Mucosa of rectum (tissue), 2 donors: ENCODE results near the gene ENKUR.
"Not testable (repeated sequence)": the region's sequence is repeated elsewhere in the genome, so short reads cannot be mapped to it uniquely, and the experiment has no call there.

Source experiments
- H3K27ac ChIP-seq, 2 donors: one replicate each; pipeline ENCODE4 v1.7.0; 2013; ENCODE audit warnings: inconsistent platforms in 2 of 2, low read depth in 2 of 2, low read length in 2 of 2
- H3K27me3 ChIP-seq, 2 donors: one replicate each; pipeline ENCODE4 v1.7.0; 2013; ENCODE audit warnings: low read length in 2 of 2; ENCODE audit not compliant: control insufficient read depth in 2 of 2, insufficient read depth in 2 of 2
- H3K36me3 ChIP-seq, 2 donors: one replicate each; pipeline ENCODE4 v1.7.0; 2013; ENCODE audit warnings: low read length in 2 of 2; ENCODE audit not compliant: control insufficient read depth in 2 of 2, insufficient read depth in 2 of 2
- H3K4me1 ChIP-seq, 2 donors: one replicate each; pipeline ENCODE4 v1.7.0; 2013; ENCODE audit warnings: low read length in 2 of 2, mild to moderate bottlenecking in 1 of 2; ENCODE audit not compliant: control insufficient read depth in 2 of 2, insufficient read depth in 2 of 2
- H3K4me3 ChIP-seq, 2 donors: one replicate each; pipeline ENCODE4 v1.7.0; 2013; ENCODE audit warnings: low read length in 2 of 2
- H3K9ac ChIP-seq, 2 donors: one replicate each; pipeline ENCODE4 v1.7.0; 2013; ENCODE audit warnings: low read length in 2 of 2, low read depth in 1 of 2, mild to moderate bottlenecking in 1 of 2
- H3K9me3 ChIP-seq, 2 donors: one replicate each; pipeline ENCODE4 v1.7.0; 2013; ENCODE audit warnings: low read length in 2 of 2; ENCODE audit not compliant: control insufficient read depth in 2 of 2
- donor health status: healthy.
- donor health status: Normal muscosa, but diverticular disease.

The ENKUR gene

DNA sequence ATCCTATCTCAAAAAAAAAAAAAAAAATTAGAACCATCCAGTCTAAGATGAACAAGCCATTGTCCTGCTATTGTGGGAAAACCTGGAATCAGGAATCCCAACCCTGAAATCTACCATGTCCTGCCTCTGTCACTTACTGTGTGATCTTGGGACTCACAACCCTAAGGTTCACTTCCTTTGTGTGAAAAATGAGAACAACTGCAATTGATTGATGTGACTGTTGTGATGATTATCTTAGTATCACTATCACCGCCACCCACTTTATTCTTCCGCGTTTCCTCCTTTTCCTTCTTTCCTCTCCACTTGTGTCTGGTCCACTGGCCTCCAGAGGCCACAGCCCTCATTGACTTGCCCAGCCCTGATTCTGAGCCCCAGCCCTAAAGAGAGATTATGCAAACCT, 50.9 kb downstream of the ENKUR start:
- Histone ChIP-seq H3K4me1 (peaks cover 0 to 6% of the 10 kb centered on the region in 2 donors), H3K36me3 (no peaks in the 10 kb centered on the region), H3K27ac (no peak overlapping the region), H3K9ac (no peak overlapping the region), H3K27me3 (no peaks in the 10 kb centered on the region), H3K9me3 (no peaks in the 10 kb centered on the region), H3K4me3 (no peak overlapping the region)

DNA sequence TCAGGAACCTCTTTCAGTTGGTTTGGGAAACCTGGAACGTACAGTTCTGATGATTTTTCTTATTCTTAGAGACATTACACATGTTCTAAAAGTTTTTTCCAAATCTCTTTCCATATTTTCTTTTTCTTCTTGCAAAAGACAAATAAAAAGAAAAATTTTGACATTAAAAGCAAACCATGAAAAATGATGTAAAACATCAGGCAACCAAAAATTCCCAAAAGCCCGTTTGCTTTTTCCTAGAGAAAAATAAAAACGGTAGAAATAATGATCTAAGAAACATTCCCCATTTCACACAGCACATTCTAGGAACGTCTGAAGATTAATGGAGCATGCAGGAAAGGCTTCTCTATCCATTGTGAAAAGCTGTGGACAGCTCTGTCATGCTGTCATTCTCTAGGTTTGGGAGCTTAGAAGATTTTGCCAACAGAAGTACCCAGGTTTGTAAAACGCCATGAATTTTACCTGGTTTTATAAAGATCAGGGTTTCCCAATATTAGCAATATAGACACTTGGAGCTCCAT, 52.4 kb downstream of the ENKUR start:
- Histone ChIP-seq H3K27ac (no peak overlapping the region), H3K36me3 (no peaks in the 10 kb centered on the region), H3K9me3 (no peaks in the 10 kb centered on the region), H3K4me1 (peaks cover 0 to 6% of the 10 kb centered on the region in 2 donors), H3K9ac (no peak overlapping the region), H3K27me3 (no peaks in the 10 kb centered on the region), H3K4me3 (no peak overlapping the region)

DNA sequence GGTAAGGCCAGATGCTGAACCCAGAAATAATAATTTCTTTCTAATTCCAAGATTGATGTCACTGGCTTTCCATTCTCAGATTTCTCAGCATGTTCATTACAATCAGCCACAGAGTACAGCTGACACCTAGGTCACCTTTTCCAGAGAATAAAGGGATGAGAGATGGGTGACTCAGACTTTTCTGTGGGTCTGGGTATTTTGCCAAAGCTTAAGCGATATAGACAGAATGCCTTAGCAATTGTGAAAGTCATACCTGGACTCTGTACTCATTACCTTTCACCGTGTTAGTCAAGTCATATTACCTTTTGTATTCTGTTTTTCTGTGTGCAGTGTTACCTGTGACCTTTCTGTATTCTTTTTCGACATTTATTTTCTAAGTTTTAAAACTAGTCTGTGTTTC, 53.0 kb downstream of the ENKUR start:
- H3K9me3 ChIP-seq: no peaks in the 10 kb centered on the region
- peaks cover 0 to 6% of the 10 kb centered on the region in 2 donors for H3K4me1 ChIP-seq
- H3K27me3 ChIP-seq: no peaks in the 10 kb centered on the region
- peak overlapping the region; percentile 8 to 45 for H3K27ac ChIP-seq
- H3K9ac ChIP-seq: no peak overlapping the region
- no peaks in the 10 kb centered on the region for H3K36me3 ChIP-seq
- no peak overlapping the region for H3K4me3 ChIP-seq

DNA sequence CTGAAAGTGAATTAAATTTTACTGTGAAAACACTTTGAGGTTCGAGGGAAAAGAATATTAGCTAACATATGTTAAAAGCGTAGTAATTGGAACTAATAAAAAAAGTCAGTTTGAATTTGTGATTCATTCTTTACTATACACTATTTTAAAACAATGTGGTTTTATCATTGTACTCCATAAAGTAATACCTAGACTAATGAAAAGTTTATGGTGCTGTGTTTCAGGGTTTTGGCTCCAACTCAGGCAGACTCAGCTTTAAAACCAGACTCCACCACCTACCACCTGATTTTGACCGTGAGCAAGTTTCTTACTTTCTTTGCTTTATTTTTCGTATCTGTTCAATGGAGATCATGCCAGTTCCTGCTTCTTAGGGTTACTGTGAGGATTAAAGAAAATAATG, 54.4 kb downstream of the ENKUR start:
- H3K4me3 ChIP-seq: no peak overlapping the region
- no peaks in the 10 kb centered on the region for H3K36me3 ChIP-seq
- no peak overlapping the region for H3K27ac ChIP-seq
- no peak overlapping the region for H3K9ac ChIP-seq
- peaks cover 2 to 6% of the 10 kb centered on the region in 2 donors for H3K4me1 ChIP-seq
- no peaks in the 10 kb centered on the region for H3K9me3 ChIP-seq
- H3K27me3 ChIP-seq: no peaks in the 10 kb centered on the region

DNA sequence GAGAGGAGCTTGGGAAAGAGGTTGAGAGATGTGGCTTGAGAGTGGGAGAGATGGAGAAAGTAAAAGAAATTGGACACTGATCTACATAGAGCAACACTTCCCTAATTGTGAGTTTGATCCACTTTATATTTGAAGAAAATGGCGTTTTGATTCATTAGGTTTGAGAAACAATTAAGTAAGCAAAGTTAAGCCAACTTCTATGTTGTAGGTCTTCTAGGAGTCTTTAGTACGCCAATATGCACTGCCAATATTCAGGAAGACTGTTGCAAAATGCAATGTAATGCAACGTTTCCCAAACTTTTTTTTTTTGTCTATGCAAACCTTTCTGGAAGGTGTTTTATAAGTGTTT, 56.6 kb downstream of the ENKUR start:
- H3K4me3 ChIP-seq: no peak overlapping the region
- H3K27me3 ChIP-seq: no peaks in the 10 kb centered on the region
- H3K9me3 ChIP-seq: no peaks in the 10 kb centered on the region
- H3K4me1 ChIP-seq: peaks cover 2 to 6% of the 10 kb centered on the region in 2 donors
- H3K27ac ChIP-seq: peak overlapping the region; percentile 20 to 38
- H3K9ac ChIP-seq: no peak overlapping the region
- H3K36me3 ChIP-seq: no peaks in the 10 kb centered on the region

DNA sequence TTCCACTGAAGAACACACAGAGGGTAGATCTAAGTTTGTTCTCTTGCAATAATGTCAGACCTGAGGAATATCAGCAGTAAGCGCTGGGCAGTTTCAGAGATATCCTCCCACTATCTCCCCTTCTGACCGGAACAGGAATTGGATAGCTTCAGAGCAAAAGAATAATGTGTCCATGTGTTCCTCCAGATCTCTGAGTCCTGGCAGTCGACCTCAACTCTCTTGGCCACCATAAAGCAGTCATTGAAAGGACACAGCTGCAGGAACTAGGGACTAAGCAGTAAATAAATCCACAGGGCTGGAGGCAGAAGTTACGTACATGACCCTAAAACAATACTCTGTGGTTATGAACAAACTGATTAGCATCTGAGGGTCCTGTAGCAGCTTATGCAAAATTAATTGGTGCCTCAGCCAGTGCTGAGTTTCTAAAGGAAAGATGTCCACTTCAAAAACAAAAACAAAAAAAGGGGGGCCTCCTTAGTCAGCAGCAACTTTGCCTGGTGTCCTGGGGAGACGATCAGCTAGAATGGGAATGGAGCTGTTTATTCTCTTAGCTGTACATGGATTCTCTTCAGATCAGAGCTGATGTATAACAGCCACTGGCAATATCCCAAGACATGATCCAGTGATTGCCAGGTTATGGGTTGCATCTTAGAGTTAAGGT, 57.1 kb downstream of the ENKUR start:
- Histone ChIP-seq H3K27ac (peak overlapping the region; percentile 50 to 54), H3K9ac (no peak overlapping the region), H3K36me3 (no peaks in the 10 kb centered on the region), H3K4me3 (no peak overlapping the region), H3K27me3 (no peaks in the 10 kb centered on the region), H3K4me1 (peaks cover 2 to 6% of the 10 kb centered on the region in 2 donors), H3K9me3 (no peaks in the 10 kb centered on the region)

- no peaks in the 10 kb centered on the region for H3K36me3 ChIP-seq
- no peaks in the 10 kb centered on the region for H3K9me3 ChIP-seq
- no peak overlapping the region for H3K9ac ChIP-seq
- no peak overlapping the region for H3K4me3 ChIP-seq
- peaks cover 7 to 9% of the 10 kb centered on the region in 2 donors for H3K4me1 ChIP-seq
- no peaks in the 10 kb centered on the region for H3K27me3 ChIP-seq
- H3K27ac ChIP-seq: peak overlapping the region; percentile 50 to 54
These were observed 57.8 kb downstream of the ENKUR start for GRCh38 chr10:24958091-24958720.

DNA sequence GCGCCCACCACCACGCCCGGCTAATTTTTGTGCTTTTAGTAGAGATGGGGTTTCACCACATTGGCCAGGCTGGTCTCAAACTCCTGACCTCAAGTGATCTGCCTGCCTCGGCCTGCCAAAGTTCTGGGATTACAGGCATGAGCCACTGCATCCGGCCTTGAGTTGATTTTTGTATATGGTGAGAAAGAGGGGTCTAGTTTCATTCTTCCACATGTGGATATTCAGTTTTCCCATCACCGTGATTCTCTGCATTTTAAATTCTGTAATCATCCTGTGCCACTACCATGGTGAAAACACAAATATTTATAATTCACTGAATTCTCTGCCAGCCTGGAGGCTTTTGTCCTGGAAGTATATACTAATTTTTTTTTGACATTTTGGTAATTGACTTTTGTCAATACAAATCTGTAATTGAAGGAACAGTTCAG, 58.3 kb downstream of the ENKUR start:
- H3K27me3 ChIP-seq, H3K9ac ChIP-seq, H3K9me3 ChIP-seq, H3K36me3 ChIP-seq, H3K4me3 ChIP-seq: not testable (repeated sequence)
- peaks cover 7 to 10% of the 10 kb centered on the region in 2 donors for H3K4me1 ChIP-seq
- peak overlapping the region in 1 of 2 donors; percentile 30 for H3K27ac ChIP-seq

GRCh38 chr10:24953675-24954074, 62.3 kb downstream of the ENKUR start:
- peaks cover 11 to 13% of the 10 kb centered on the region in 2 donors for H3K4me1 ChIP-seq
- no peaks in the 10 kb centered on the region for H3K36me3 ChIP-seq
- H3K27ac ChIP-seq: no peak overlapping the region
- H3K27me3 ChIP-seq: no peaks in the 10 kb centered on the region
- no peaks in the 10 kb centered on the region for H3K9me3 ChIP-seq
- H3K9ac ChIP-seq: no peak overlapping the region
- peak overlapping the region in 1 of 2 donors; percentile 78 for H3K4me3 ChIP-seq

- H3K36me3 ChIP-seq: no peaks in the 10 kb centered on the region
- no peaks in the 10 kb centered on the region for H3K9me3 ChIP-seq
- H3K4me1 ChIP-seq: peaks cover 11 to 13% of the 10 kb centered on the region in 2 donors
- H3K27me3 ChIP-seq: no peaks in the 10 kb centered on the region
- peak overlapping the region; percentile 65 to 78 for H3K4me3 ChIP-seq
- peak overlapping the region; percentile 60 to 68 for H3K27ac ChIP-seq
- H3K9ac ChIP-seq: peak overlapping the region; percentile 71 to 76
These were observed 63.0 kb downstream of the ENKUR start for GRCh38 chr10:24952707-24953645.
